PC-3 (cell line): ENCODE data around the gene PRKAR1B. TPM values are rescaled to one million over a fixed set of nuclear protein-coding genes. Genes with fewer than 3 reads are reported as not detected.

ENCODE experiments used
- ATAC-seq: fragments of 200-7000 bp; cut with Tn5 transposase; 2 replicates; pipeline ENCODE4 v1.9.1; 2020; ENCODE audit warnings: mild to moderate bottlenecking, moderate library complexity
- BruUV-seq: library from RNA; stranded (reverse); fragments of 400-500 nt; replicated peaks from 2 replicates; lab custom pipeline; 2021; lab: Mats Ljungman, UMichigan
- CTCF ChIA-PET: fragments of 300-600 bp; sonication (Branson Sonifier 250); formaldehyde crosslinking; loops from one replicate; lab custom pipeline; 2022; ENCODE audit warnings: antibody characterized with exemption; lab: Charles Lee
- POLR2A ChIA-PET: fragments of 300-600 bp; sonication (Branson Sonifier 250); formaldehyde crosslinking; loops from one replicate; lab custom pipeline; 2022; ENCODE audit warnings: antibody characterized with exemption; ENCODE audit not compliant: unreplicated experiment; lab: Charles Lee
- DNase-seq: peaks from one replicate; pipeline ENCODE4 v3.0.0-alpha.2; 2015
- H2AFZ ChIP-seq: fragments of 300-600 bp; sonication (generic); 2 replicates; pipeline ENCODE4 v1.6.0; 2016; ENCODE audit warnings: antibody characterized with exemption, low read length
- H3F3A ChIP-seq: fragments of 300-600 bp; sonication (generic); one replicate; pipeline ENCODE4 v1.6.0; 2017; ENCODE audit warnings: antibody characterized with exemption, low read length, control low read depth, mild to moderate bottlenecking; ENCODE audit not compliant: unreplicated experiment
- H3K27ac ChIP-seq: fragments of 300-600 bp; sonication (generic); 2 replicates; pipeline ENCODE4 v1.5.1; 2016; ENCODE audit warnings: mild to moderate bottlenecking, low read length
- H3K27me3 ChIP-seq: fragments of 300-600 bp; sonication (generic); 2 replicates; pipeline ENCODE4 v1.6.1; 2016; ENCODE audit warnings: low read length, mixed read lengths
- H3K36me3 ChIP-seq: fragments of 300-600 bp; sonication (generic); 2 replicates; pipeline ENCODE4 v1.6.1; 2016; ENCODE audit warnings: low read depth, mixed run types, low read length, mixed read lengths
- H3K4me1 ChIP-seq: fragments of 300-600 bp; sonication (generic); 2 replicates; pipeline ENCODE4 v1.5.1; 2016; ENCODE audit warnings: low read length; ENCODE audit not compliant: insufficient read depth
- H3K4me2 ChIP-seq: fragments of 300-600 bp; sonication (generic); 2 replicates; pipeline ENCODE4 v1.6.0; 2016; ENCODE audit warnings: low read length
- H3K4me3 ChIP-seq: fragments of 300-600 bp; sonication (generic); 2 replicates; pipeline ENCODE4 v1.5.1; 2016; ENCODE audit warnings: mild to moderate bottlenecking, low read length, mixed read lengths
- H3K79me2 ChIP-seq: fragments of 300-600 bp; sonication (generic); 2 replicates; pipeline ENCODE4 v1.6.1; 2017; ENCODE audit warnings: low read length, mixed read lengths
- H3K9ac ChIP-seq: fragments of 300-600 bp; sonication (generic); 2 replicates; pipeline ENCODE4 v1.6.0; 2016; ENCODE audit warnings: mild to moderate bottlenecking, low read length
- H3K9me2 ChIP-seq: fragments of 300-600 bp; sonication (generic); replicated peaks from 2 replicates; pipeline ENCODE4 v1.6.1; 2016; ENCODE audit warnings: mixed run types, low read length, mixed read lengths
- H3K9me3 ChIP-seq: fragments of 300-600 bp; sonication (generic); 2 replicates; pipeline ENCODE4 v1.6.1; 2016; ENCODE audit warnings: low read length, mixed read lengths
- H4K20me1 ChIP-seq: fragments of 300-600 bp; sonication (generic); 2 replicates; pipeline ENCODE4 v1.6.1; 2016; ENCODE audit warnings: low read length, mixed read lengths
- CTCF ChIP-seq: fragments of 300-600 bp; sonication (generic); conservative IDR thresholded peaks from 2 replicates; pipeline ENCODE4 v1.5.1; 2017; ENCODE audit warnings: antibody characterized with exemption, low read depth, mild to moderate bottlenecking, low read length
- EZH2 ChIP-seq: fragments of 300-600 bp; sonication (generic); IDR thresholded peaks from one replicate; pipeline ENCODE4 v1.6.1; 2017; ENCODE audit warnings: antibody characterized with exemption, mild to moderate bottlenecking, low read length; ENCODE audit not compliant: unreplicated experiment
- EZH2phosphoT487 ChIP-seq: fragments of 300-600 bp; sonication (generic); IDR thresholded peaks from 2 replicates; pipeline ENCODE4 v1.6.1; 2018; ENCODE audit warnings: mild to moderate bottlenecking, antibody characterized with exemption, low read length, borderline replicate concordance
- intact Hi-C: fragments of 100-400 bp; cut with micrococcal nuclease; formaldehyde crosslinking; loops from 2 replicates; pipeline ENCODE4 v1.9.0; 2023
- total RNA-seq: library from RNA; depleted of rRNA; stranded (reverse); fragments of >200 nt; gene quantifications from 2 replicates; pipeline ENCODE4 v1.2.3, GENCODE V29; 2014

PRKAR1B gene
- total RNA-seq, 1 experiment from 2014 or later = 15.6 TPM

GRCh38 chr7:756231-756927 lies 29.3 kb upstream of the PRKAR1B start:
- Histone ChIP-seq H3K9me2 (no peaks in the 10 kb centered on the region), H3F3A (no peaks in the 10 kb centered on the region), H3K27ac (no peak overlapping the region), H3K4me3 (no peak overlapping the region), H3K4me1 (no peaks in the 10 kb centered on the region), H3K4me2 (no peak overlapping the region), H4K20me1 (no peaks in the 10 kb centered on the region), H3K9me3 (no peaks in the 10 kb centered on the region), H3K36me3 (peaks cover 29% of the 10 kb centered on the region), H2AFZ (no peak overlapping the region), H3K9ac (no peak overlapping the region), H3K79me2 (no peaks in the 10 kb centered on the region), H3K27me3 (no peaks in the 10 kb centered on the region)
- TF ChIP-seq EZH2 (no peak), EZH2phosphoT487 (no peak), CTCF (no peak)
- DNase-seq (no peak), ATAC-seq (no peak)
- no TSS peak for BruUV-seq
- intact Hi-C loops = no loop called here
- ChIA-PET POLR2A (no interaction called here), CTCF (no interaction called here)

- intact Hi-C loops = no loop called here
- H4K20me1 ChIP-seq = no peaks in the 10 kb centered on the region
- DNase-seq (no peak), ATAC-seq (no peak)
- no peak overlapping the region for H2AFZ ChIP-seq
- peaks cover 29% of the 10 kb centered on the region for H3K36me3 ChIP-seq
- no peaks in the 10 kb centered on the region for H3K79me2 ChIP-seq
- H3K4me2 ChIP-seq = no peak overlapping the region
- ChIA-PET POLR2A (no interaction called here), CTCF (no interaction called here)
- no peak overlapping the region for H3K9ac ChIP-seq
- no peak overlapping the region for H3K27ac ChIP-seq
- no peaks in the 10 kb centered on the region for H3K27me3 ChIP-seq
- no peaks in the 10 kb centered on the region for H3K4me1 ChIP-seq
- no peaks in the 10 kb centered on the region for H3F3A ChIP-seq
- TF ChIP-seq EZH2phosphoT487 = no peak
- TF ChIP-seq EZH2 = no peak
- no peak for TF ChIP-seq CTCF
- H3K9me3 ChIP-seq = no peaks in the 10 kb centered on the region
- no TSS peak for BruUV-seq
- no peaks in the 10 kb centered on the region for H3K9me2 ChIP-seq
- H3K4me3 ChIP-seq = no peak overlapping the region
These were observed 28.3 kb upstream of the PRKAR1B start for GRCh38 chr7:755413-755805.

- no peaks in the 10 kb centered on the region for H3K9me3 ChIP-seq
These were observed 27.7 kb upstream of the PRKAR1B start for GRCh38 chr7:754531-755412.

More at GRCh38 chr7:754531-755412, 27.7 kb upstream of the PRKAR1B start:
- H3F3A ChIP-seq = no peaks in the 10 kb centered on the region
- no peak overlapping the region for H3K4me3 ChIP-seq
- BruUV-seq = no TSS peak
- no peak overlapping the region for H2AFZ ChIP-seq
- no peaks in the 10 kb centered on the region for H3K27me3 ChIP-seq
- H3K4me1 ChIP-seq = no peaks in the 10 kb centered on the region
- ChIA-PET POLR2A (no interaction called here), CTCF (no interaction called here)
- ATAC-seq (no peak), DNase-seq (no peak)
- H3K9me2 ChIP-seq = no peaks in the 10 kb centered on the region
- TF ChIP-seq EZH2 (no peak), EZH2phosphoT487 (no peak)
- H3K27ac ChIP-seq = no peak overlapping the region
- H3K36me3 ChIP-seq = peaks cover 32% of the 10 kb centered on the region
- intact Hi-C loops = no loop called here
- no peaks in the 10 kb centered on the region for H3K79me2 ChIP-seq
- no peak overlapping the region for H3K9ac ChIP-seq
- no peak overlapping the region for H3K4me2 ChIP-seq
- no peaks in the 10 kb centered on the region for H4K20me1 ChIP-seq
